ENCODE data around the gene MDN1.

MDN1 gene

DNA sequence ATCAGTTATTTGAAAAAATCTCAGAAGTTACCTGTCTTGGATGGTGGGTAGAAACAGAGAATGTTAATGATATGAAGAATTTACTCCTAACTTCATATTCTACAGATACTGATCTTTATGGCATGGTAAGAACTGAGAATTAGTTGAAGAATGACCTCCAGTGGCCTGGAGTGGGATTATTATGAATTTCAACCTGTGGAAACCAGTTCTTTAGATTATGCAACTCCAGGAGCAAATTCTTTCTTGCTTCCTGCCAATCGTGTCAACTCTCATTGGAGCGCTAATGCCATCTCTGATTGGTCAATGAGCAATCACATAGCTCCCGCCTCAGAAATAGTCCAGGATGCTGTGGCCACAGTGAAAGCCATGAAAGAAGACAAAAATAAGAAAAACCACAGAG, 221.6 kb downstream of the MDN1 start:
- DNase-seq (ENCODE audit: low read depth), result no peak

DNA sequence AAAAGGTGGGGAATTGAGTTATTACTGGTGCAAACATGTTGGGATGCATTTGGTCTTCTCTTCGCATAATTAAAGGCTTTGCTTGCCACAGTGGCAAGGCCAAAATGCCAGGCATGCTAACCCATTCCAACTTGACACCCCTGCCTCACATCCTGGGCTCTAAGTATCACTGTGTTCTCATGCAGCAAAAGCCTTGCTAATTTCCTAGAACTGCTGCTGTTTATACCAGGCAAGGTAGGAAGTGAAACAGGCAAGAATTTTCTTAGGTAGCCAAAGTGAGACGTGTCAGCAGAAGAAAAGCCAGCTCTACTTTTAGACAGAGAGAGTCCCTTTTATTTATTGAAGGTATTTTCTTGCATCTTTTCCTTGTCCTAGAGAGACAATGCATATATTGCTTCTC, 222.2 kb downstream of the MDN1 start:
- no peak for DNase-seq (ENCODE audit: low read depth)

DNA sequence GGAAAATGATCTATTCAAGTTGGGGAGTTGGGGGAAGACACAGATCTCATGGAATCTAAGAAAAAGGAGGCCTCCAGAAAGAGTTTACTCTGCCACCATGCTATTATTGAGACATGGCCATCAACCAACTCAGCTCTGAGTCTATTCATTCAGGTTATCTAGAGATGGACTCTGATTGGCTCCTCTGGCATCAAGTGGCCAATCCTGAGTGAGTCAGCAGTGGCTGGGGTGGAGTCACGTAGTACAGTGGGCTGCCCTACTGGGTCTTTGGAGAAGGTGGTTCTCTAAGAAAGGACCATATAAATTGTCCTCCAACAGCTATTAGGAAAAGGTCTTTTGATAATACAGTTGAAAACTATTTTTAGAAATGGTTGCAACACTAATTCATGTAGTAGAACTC, 223.1 kb downstream of the MDN1 start:
- no peak for DNase-seq (ENCODE audit: low read depth)

DNA sequence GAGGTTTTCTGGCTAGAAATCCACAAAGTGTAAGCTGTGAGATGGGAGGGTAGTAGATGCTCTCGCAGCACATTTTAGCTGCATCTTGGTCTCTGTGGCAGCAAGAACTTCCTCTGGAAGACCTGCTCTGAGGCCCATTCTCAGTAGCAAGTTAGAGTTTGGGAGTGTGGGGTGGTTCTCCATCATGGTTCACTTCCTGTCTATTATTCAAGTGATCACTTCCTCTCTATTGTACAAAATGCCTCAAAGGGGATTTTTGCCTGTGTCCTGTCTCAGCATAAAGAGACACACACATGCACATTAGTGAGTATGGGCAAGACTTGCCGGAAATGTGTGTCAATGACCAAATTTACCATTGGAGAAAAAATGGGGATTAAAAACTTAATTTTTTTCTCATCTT, 223.5 kb downstream of the MDN1 start:
- DNase-seq (ENCODE audit: low read depth), result no peak
